GM19463 (cell line): Measurements from ENCODE around the gene GREB1.
"Not testable (repeated sequence)": the region's sequence is repeated elsewhere in the genome, so short reads cannot be mapped to it uniquely, and the experiment has no call there.

ENCODE experiments used
- ATAC-seq: cut with Tn5 transposase; IDR thresholded peaks from one replicate; pipeline ENCODE4 v1.9.1; 2021; ENCODE audit warnings: mild to moderate bottlenecking, moderate library complexity; ENCODE audit not compliant: unreplicated experiment

GREB1 gene

DNA sequence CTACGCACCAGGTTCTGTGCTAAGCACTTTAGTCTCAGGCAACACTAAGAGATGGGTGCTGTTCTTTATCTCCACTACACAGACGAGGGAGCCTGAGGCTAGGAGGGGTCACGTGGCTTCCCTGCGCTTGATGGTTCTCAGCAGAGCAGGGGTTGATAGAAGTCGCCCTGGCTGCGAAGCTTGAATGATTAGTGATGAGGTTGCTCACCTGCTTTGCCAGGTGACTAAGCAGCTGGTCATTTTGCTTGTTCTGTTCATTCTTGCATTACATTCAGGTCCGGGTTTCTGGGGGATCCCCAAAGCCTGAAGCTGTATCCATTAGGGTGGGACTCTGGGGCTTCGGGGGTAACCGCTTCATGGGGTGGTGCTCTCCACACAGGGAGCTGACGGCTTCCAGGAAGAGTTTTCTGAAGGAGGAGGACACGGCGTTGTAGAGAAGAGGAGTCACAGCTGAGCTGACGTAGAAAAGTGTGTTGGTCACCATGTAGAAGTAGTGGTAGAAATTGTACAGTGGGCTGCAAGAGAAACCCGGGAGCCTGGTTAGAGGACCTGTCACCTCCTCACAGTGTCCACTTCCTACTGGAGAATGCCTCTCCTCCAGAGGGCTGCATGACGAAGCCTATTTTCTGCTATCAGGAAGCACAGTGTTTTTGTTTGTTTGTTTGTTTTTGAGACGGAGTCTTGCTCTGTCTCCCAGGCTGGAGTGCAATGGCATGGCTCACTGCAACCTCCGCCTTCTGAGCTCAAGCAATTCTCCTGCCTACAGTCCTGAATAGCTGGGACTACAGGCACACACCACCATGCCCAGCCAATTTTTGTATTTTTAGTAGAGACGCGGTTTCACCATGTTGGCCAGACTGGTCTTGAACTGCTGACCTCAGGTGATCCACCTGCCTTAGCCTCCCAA lies 124.6 kb downstream of the GREB1 start:
- no peak for ATAC-seq

DNA sequence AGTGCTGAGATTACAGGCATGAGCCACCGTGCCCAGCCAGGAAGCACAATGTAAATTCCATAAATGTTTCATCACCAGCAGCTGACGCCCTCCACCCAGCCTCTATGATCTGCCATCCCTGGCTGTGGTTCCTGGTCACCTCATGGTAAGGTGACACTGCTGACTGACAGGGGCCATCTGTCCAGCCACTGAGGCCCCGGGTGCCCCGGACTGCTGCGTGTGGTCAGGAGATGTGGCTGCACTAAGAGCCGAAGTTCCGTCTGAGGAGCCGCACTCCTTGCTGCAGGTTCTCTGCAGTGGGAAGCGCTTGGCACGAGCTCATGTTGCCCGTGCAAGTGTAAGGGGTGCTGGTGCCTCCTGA lies 125.2 kb downstream of the GREB1 start:
- ATAC-seq: no peak

DNA sequence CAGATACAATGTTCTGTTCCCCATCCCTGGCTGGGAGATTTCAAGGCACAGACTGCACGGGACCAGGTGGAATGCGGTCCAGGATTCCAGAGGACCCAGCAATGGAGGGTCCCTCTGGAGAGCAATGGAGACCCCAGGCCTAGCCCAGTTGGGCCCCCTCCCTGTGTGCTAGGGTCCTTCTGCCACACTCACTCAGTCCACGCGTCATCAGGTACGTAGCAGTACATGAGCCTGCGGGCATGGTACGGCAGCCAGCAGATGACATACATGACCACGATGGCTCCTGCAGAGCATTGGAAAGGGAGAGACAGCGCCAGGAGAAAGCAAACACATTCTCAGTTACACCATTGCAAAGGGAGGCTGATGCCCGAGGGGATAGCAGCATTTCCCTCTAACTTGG lies 126.0 kb downstream of the GREB1 start:
- ATAC-seq: no peak

DNA sequence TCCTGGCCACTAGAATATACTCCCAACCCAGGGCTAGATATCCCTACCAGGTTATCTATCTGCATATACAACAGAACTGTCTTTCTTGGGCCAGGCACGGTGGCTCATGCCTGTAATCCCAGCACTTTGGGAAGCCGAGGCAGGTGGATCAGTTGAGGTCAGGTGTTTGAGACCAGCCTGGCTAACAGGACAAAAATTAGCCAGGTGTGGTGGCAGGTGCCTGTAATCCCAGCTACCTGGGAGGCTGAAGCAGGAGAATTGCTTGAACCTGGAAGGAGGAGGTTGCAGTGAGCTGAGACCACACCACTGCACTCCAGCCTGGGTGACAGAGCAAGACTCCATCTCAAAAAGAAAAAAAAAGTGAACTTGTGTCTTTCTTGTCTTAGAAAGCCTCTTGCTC lies 126.6 kb downstream of the GREB1 start:
- not testable (repeated sequence) for ATAC-seq

DNA sequence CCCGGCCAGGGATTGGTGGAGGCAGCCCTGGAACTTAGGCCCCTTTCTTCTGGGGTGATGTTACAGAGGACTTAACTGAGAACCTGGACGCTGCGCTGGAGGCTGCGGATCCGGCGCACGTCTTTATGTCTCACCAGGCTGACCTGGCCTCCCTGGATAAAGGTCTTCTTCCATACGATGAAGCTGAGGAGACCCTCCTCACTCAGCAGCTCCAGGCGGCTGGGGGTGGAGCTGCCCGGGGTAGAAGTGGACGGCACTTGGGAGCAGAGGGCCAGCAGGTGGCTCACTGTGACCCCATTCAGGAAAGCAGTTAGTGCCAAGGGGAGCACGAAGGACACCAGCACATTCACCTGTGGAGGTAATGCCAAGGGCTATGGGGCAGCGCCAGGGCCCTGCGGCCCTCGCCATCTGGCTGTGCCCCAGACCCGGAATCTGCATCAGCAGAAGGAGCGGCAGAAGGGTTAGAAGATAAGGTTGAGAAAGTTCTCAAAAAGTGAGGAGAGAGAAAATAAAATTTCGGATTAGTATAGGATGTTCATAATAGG lies 128.1 kb downstream of the GREB1 start:
- no peak for ATAC-seq

DNA sequence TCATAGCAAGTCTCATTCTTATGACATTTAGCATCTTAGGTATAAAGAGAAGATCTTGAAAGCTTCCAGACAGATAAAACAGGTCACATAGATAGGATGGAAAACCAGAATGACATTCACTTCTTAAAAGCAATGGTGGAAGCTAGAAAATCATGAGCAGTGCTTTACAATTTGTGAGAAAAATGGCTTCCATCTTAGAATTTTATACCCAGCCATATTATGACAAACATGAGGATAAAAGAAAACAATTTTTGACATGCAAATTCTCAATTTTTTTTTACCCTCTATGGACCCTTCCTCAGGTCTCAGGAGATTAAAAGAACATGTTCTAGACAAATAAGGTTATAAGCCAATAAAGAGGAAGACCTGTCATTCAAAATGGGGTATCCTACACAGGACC lies 129.0 kb downstream of the GREB1 start:
- ATAC-seq: no peak

DNA sequence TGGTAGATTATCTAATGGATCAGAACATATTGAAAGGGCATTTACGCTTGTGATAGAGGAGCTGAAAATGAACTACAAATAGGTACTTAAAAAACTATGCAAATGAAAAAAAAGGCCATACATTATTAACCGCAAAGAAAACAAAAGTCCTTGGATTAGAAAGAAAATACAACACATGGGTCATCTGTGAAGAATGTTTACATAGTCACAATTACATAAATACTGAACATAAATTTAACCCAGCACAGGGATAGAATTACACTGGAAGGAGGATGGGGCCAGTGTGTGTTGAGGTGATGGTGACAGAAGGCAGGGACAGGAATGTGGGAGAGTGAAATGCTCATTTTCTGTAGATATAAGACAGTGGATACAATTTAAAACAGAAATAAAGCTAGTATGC lies 129.6 kb downstream of the GREB1 start:
- no peak for ATAC-seq

DNA sequence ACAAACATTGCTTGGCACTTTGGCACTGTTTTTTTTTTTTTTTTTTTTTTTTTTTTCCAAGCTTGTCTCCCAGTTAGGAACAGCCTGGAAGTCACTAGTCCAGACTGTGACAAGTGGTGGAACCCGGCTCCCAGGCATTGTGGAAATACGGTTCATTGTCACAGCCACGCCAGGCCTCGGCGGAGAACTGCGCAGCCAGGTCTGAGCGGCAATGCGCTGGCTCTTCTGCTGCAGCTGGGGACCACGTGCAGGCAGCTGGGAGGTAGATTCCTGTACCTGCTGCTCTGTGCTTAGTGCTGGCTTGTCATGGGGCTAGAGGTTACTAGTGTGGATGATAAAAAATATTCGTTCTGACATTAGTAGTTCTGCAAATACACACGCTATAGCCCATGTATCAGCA lies 131.2 kb downstream of the GREB1 start:
- ATAC-seq: no peak

DNA sequence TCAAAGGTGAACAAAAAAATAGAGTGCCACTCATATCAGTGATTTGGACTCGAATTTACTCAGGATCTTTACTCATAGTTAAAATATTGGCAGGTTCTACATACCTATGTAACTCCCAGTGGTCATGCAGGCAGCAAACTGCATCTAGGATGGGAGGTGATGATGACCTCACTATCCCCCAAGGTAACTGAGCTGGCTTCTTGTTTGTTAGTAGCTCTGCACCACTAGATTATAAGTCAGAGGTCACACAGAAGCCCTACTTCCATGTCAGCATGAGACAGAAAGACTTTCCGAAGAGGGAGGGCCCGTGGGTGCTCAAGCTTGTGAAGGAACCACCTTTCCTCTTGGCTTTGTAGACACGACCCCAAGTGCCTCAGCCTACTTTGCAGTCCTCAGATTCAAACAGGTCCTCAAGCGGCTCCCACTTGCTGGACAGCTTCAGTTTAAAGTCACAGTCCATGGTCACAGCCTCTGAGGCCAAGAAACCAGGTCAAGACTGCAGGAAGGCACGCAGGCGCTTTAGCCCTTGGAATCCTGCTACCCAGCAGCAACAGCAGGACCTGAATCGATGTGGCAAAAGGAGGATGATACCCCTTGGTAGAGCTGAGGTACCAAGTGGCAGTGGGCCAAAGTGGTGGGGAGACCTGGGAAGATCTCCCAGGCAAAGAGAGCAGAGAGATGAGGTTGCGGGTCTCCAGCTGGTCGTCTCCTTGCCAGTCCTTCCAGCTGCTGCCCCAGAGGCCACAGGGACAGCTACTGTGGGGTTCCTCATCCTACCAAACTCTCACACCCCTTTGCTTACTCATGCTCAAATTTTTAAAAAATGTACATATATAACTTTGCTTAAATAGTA lies 131.9 kb downstream of the GREB1 start:
- ATAC-seq: no peak

DNA sequence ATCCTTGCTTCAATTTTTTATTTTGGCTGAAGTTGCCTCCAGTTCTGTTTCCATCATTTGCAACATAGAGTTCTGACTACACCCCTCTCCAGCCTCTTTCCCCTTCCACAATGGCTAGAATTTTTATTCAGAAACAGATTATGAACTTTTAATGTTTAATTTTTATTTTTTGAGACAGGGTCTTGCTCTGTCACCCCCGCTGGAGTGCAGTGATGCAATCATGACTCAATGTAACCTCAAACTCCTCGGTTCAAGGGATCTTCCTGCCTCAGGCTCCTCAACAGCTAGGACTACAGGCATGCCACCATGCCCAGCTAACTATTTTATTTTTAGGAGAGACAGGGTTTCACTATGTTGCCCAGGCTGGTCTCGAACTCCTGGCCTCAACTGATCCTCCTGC lies 133.3 kb downstream of the GREB1 start:
- ATAC-seq: no peak

DNA sequence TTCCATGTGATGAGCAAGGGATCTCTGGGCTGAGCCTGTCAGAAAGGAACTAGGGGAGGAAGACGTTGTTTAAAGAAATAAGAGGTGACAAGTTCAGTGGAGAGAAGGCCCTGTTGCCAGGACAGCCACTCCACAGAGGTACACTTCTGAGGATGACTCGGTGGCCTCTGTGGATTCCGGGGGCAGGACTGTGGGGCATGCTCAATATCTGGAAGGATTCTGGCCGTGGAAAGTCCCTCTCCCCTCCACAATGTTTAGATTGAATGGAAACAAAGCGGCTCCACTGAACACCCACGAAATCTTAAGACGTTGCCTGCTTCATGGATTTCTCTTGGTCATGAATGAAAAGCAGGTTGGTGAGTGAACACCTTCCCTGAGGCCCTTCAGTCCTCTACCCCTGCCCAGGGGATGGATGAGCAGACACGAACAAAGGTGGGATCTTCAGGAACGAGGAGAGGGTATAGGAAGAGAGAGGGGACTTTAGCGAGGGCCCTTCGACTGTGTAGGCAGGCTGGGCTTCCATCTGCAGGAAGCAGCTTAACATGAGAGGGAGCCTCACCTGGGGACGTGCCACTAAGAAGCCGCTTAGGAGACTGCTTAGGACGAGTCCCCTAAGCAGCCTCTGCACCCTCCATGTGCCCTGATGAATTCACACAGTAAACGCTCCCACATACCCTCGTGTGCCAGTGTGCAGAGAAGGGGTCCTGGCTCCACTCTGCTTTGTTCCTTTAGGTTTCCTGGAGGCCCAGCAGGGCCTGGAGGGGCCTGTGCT lies 134.2 kb downstream of the GREB1 start:
- no peak for ATAC-seq

DNA sequence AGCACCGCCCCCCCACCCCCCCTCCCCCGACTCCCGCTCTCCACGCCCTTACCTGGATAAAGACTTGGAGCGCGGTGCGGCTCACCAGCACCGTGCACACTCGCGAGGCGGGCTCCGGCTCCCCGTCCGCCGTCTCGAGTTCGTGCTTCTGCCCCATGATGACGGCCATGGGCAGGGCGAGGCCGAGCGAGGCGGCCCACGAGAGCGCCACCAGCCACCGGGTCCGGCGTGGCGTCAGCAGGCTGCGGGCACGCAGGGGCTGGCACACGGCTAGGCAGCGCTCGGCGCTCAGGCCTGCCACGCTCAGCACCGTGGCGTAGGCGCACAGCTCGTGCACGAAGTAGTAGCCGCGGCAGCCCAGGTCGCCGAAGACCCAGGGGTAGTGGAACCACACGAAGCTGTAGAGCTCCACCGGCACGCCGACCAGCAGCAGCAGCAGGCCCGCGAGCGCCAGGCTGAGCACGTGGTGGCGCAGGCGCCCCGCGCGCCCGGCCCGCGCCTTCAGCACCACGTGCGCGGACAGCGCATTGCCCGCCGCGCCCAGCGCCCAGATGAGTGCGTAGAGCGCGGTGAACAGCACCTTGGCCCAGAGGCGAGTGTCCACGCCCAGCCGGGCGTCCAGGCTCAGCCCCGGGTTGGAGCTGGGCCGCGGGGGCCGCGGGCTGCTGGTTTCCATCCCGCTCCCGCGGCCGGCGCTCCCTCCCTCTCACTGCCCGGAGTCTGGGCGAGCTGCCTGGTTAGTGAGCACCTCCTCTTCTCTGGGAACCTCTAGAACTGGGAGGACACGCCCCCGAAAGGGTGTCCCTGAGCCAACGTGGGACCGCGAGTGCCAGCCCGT lies 135.8 kb downstream of the GREB1 start, which contains the start of gene NTSR2:
TSS of gene NTSR2 (minus strand) at position 742 of the 838 bp plus-strand sequence. CDS start at position 676, 66 bp downstream.
- no peak for ATAC-seq

DNA sequence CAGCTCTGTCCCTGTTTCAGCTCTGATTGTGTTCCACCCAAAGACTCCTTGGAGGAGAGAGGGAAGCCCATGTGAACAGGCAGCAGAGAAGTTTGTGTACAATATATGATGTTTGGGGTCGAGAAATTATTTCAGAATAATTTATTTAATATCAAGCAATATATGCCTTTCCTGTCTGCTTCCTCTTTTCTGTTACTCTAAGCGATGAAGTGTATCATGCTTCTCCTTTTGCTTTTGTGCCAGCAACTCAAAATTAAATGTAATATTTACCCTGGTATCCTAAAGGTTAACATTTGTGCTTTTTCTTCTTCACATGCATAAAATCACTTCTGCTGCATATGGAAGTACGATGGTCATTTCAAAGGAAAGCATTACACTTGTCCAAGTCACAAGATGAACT lies 138.6 kb downstream of the GREB1 start:
- ATAC-seq: no peak

DNA sequence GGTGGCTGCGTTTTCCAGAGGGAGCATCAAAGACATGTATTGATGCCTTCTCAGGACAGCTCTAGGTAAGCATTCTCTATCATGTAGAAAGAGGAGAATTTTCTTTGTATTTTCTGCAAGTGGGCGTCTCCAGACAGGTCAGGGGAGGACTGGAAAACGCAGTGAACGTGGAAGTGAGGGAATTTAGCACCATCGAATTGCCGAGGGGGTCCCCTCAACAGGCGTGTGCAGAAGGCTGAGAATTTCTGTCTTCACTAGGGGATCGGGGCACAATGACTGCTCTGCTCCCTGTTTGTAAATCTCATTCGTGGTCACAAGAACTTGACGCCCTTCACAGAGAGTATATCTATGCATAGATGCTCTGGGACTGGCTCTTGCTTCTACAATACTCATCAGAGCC lies 141.1 kb downstream of the GREB1 start:
- no peak for ATAC-seq

DNA sequence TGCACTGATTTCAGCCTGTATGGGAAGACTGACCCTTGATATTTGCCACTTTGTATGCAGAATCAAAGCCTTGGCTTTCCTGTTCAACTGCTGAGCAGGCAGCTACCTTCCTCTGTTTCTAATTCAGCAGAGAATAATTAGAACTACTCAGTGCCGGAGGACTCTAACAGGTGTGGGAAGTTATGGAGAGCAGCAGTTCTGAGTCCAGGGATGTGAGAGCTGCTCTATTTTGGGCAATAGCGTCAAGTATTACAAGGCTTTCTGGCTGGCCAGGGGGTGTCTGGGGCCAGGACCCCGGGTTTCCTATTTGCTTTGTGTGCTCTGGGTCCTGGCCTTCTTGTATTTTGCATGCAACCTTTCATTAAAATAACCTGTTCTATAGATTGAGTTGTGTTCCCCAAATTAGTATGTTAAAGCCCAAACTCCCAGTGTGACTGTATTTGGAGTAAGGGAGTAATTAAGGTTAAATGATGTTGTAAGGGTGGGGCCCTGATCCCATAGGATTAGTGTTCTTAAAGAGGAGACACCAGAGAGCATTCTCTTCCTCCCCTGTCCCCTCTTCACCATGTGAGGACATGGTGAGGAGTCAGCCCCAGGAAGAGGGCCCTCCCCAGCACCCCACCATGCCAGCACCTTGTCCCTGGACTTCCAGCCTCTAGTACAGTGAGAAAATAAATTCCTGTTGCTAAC lies 141.7 kb downstream of the GREB1 start:
- ATAC-seq: no peak

DNA sequence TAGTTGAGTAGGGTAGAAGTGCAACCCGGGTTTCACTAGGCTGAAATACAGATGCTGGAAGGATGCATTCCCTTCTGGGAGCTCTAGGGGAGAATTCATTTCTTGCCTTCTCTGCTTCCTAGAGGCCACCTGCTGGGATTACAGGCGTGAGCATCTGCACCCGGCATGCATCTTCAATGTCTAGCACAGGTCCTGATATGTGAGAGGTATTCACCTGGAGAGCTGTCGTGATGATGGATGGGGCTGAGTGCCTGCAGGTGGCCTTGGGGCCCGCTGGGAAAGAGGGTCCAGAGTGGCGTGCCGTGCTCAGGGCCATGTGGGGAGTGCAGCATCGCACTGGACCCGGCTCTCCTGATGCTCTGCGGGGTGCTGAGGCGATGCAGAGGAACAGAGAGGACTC lies 142.8 kb downstream of the GREB1 start:
- ATAC-seq: no peak

DNA sequence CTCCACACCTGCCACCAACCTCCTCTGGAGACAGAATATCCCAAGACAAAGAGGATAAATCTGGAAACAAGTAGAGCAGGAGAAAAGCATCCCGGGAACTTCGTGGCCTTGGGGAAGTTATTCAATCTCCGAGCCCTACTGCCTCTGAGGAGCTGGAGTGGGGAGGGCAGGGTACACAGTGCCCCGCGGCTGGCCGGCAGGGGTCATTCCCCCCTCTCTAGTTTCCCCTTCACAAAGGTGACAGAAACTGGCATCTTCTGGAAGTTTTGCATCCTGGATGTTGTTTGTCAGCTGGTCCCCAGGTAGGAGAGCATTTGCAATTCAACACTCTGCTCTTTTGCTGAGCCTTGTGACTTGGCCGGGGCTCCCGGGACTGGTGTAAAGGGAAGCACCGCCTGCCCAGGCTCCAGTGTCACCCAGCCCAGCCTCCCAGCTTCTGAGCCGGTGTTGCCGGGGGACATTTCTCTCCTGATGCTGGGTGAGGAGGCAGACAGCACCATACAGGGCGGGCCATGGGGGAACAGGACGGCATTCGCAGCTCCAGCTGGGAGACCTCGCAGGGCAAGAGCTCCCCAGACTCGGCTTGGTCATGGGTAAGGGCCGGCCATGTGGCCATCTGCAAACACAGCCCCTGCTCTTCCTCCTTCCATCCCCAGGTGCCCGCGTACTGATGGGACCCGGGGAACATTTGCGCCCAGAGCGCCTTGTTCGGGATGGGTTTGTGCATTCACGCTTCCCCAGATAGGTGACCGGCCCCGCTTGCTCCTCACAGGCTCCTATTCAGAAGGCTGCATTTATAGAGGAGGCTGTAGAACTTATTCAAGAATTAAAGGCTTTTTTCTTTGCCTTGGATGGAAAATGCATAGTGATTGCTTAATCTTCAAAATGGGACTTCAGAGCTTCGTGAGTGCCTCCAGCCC lies 143.6 kb downstream of the GREB1 start:
- ATAC-seq: no peak

DNA sequence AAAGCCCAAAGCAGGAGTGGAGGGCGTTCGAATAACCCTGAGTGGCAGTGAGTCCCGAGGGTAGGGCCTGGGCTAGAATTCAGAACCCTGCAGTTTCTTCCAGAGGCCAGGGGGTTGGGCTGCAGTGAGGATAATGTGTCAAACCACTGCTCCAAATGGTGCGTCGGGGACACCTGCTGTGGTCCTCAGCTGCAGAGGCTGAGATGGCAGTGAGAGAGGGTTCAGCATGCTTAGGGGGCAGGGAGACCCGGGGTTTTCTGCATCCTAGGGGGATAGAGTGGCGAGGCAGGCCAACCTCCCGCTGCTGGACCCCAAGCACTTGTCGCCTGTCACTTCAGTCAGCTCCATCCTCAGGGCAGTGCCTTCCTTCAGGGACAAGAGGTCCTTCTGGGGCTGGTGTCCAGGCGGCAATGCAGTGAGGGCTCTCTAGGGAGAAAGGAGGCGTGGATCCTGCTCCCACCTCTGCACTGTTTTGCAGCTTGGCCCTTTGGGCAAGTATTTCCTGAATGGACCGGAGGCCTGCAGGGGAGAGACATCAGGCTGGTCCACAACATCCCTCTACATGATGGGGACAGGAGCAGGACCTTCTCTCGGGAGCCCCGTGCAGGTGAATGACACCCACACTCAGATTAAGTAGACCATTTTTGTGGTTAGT lies 144.6 kb downstream of the GREB1 start:
- no peak for ATAC-seq
